Transverse colon (tissue), 4 donors: ENCODE results near the gene DCAF17. TPM values are rescaled to one million over a fixed set of nuclear protein-coding genes. Genes with fewer than 3 reads are reported as not detected.

Experiments
- DNase-seq: peaks from one replicate; pipeline ENCODE4 v3.0.0-alpha.2; 2019
- H3K27ac ChIP-seq, 4 donors: fragments of 200-600 bp; sonication (generic); 2 replicates each; pipeline ENCODE4 v1.5.1; 2016 to 2018; ENCODE audit warnings: inconsistent platforms in 4 of 4
- H3K27me3 ChIP-seq: fragments of 200-600 bp; sonication (generic); 2 replicates; pipeline ENCODE4 v1.5.1; 2017; ENCODE audit warnings: inconsistent platforms
- H3K36me3 ChIP-seq, 4 donors: fragments of 200-600 bp; sonication (generic); 2 replicates each; pipeline ENCODE4 v1.5.1; 2017 to 2019; ENCODE audit warnings: inconsistent platforms in 4 of 4
- H3K4me1 ChIP-seq, 4 donors: fragments of 200-600 bp; sonication (generic); 2 replicates each; pipeline ENCODE4 v1.5.1; 2017 to 2020; ENCODE audit warnings: inconsistent platforms in 4 of 4
- H3K4me3 ChIP-seq, 4 donors: fragments of 200-600 bp; sonication (generic); 1 replicate in 1 of 4; 2 replicates in 3 of 4; pipeline versions ENCODE4 v1.5.1 to v1.6.1; 2017 to 2019; ENCODE audit warnings: inconsistent platforms in 4 of 4
- H3K9me3 ChIP-seq, 2 donors: fragments of 200-600 bp; sonication (generic); 2 replicates each; pipeline ENCODE4 v1.5.1; 2017 to 2019; ENCODE audit warnings: inconsistent platforms in 2 of 2
- CTCF ChIP-seq, 5 experiments: fragments of 200-600 bp in 3 of 5; fragments of 450-650 bp in 2 of 5; sonication (generic) in 3 of 5; IDR thresholded peaks; 1 replicate in 2 of 5; 2 replicates in 3 of 5; pipeline ENCODE4 v1.5.1; 2016 to 2017; ENCODE audit warnings: antibody characterized with exemption in 5 of 5, inconsistent platforms in 3 of 5, mild to moderate bottlenecking in 2 of 5, moderate library complexity in 1 of 5
- EP300 ChIP-seq: sonication (generic); formaldehyde crosslinking; IDR thresholded peaks from one replicate; pipeline ENCODE4 v1.6.1; 2017; ENCODE audit warnings: antibody characterized with exemption, low read depth
- POLR2A ChIP-seq: fragments of 450-650 bp; IDR thresholded peaks from one replicate; pipeline ENCODE4 v1.6.1; 2016; ENCODE audit warnings: antibody characterized with exemption, mild to moderate bottlenecking, moderate library complexity
- POLR2AphosphoS5 ChIP-seq, 3 donors: sonication (generic); formaldehyde crosslinking; IDR thresholded peaks; one replicate each; pipeline ENCODE4 v1.6.1; 2016; ENCODE audit warnings: antibody characterized with exemption in 3 of 3
- WGBS, 2 donors: methylation state at CpG; one replicate each; pipeline ENCODE4 v1.1.5; 2018; ENCODE audit warnings: low coverage in 1 of 2; 5-methylcytosine and 5-hydroxymethylcytosine counted together
- in situ Hi-C, 4 donors: fragments of 200-750 bp; cut with MboI; loops; one replicate each; pipeline versions ENCODE4 v1.15.0 to v1.15.1; 2017; ENCODE audit warnings: low sequenced_read_pairs in 3 of 4, low pct_ligation_motif_present in 1 of 4, low pct_unique_long_range_greater_than_20kb in 1 of 4
- intact Hi-C: fragments of 100-400 bp; cut with DNase I; formaldehyde crosslinking; loops from one replicate; pipeline ENCODE4 v1.15.1; 2023; ENCODE audit warnings: low total_unique reads
- total RNA-seq, 4 donors: library from RNA; depleted of rRNA; stranded (reverse); fragments of >200 nt; gene quantifications; one replicate each; pipeline ENCODE4 v1.1.0, GENCODE V29; 2016

DCAF17 gene
- total RNA-seq, 4 donors from 2014 or later, result 6.2 to 24.7 (median 19.2) TPM

GRCh38 chr2:171394164-171394740, 39.8 kb upstream of the DCAF17 start:
- Histone ChIP-seq H3K9me3 (no peaks in the 10 kb centered on the region), H3K36me3 (no peaks in the 10 kb centered on the region), H3K27ac (no peak overlapping the region), H3K4me1 (peaks cover 0 to 6% (median 0%) of the 10 kb centered on the region in 4 donors), H3K4me3 (no peak overlapping the region), H3K27me3 (no peaks in the 10 kb centered on the region)
- DNase-seq, result no peak
- in situ Hi-C loops (no loop called here), intact Hi-C loops (no loop called here)
- TF ChIP-seq POLR2A (no peak), EP300 (no peak), CTCF (IDR thresholded peaks at IDR 0.05) (no peak), POLR2AphosphoS5 (IDR thresholded peaks at IDR 0.05) (no peak)
- 42 to 48% methylated on average over 1 of the region's 1 CpG for WGBS, 2 donors

- H3K4me1 ChIP-seq, result no peaks in the 10 kb centered on the region
- intact Hi-C loops (no loop called here), in situ Hi-C loops (no loop called here)
- H3K36me3 ChIP-seq, result no peaks in the 10 kb centered on the region
- DNase-seq, result no peak
- no peaks in the 10 kb centered on the region for H3K27me3 ChIP-seq
- H3K9me3 ChIP-seq, result no peaks in the 10 kb centered on the region
- no peak for TF ChIP-seq POLR2AphosphoS5 (IDR thresholded peaks at IDR 0.05)
- no peak for TF ChIP-seq EP300
- TF ChIP-seq POLR2A, result no peak
- TF ChIP-seq CTCF (IDR thresholded peaks at IDR 0.05), result no peak
- no peak overlapping the region for H3K27ac ChIP-seq
- H3K4me3 ChIP-seq, result no peak overlapping the region
Measured at GRCh38 chr2:171399292-171399691, 34.7 kb upstream of the DCAF17 start.

- no peak overlapping the region for H3K27ac ChIP-seq
- H3K27me3 ChIP-seq, result no peaks in the 10 kb centered on the region
- no peak for DNase-seq
- H3K36me3 ChIP-seq, result no peaks in the 10 kb centered on the region
- intact Hi-C loops (no loop called here), in situ Hi-C loops (loop anchor here in 3 of 4 donors (25.0 kb wide), 2 partner anchors 238 to 438 kb away; partner anchors contain the start of gene TLK1 (in 3 of the 3))
- no peaks in the 10 kb centered on the region for H3K4me1 ChIP-seq
- WGBS, 2 donors, result 91 to 92% methylated on average over 3 of the region's 3 CpGs
- no peaks in the 10 kb centered on the region for H3K9me3 ChIP-seq
- TF ChIP-seq EP300, result no peak
- no peak for TF ChIP-seq POLR2A
- no peak for TF ChIP-seq CTCF (IDR thresholded peaks at IDR 0.05)
- TF ChIP-seq POLR2AphosphoS5 (IDR thresholded peaks at IDR 0.05), result no peak
- no peak overlapping the region for H3K4me3 ChIP-seq
Measured at GRCh38 chr2:171400395-171400794, 33.6 kb upstream of the DCAF17 start.

- no peak for DNase-seq
- Histone ChIP-seq H3K27me3 (no peaks in the 10 kb centered on the region), H3K4me3 (no peak overlapping the region), H3K9me3 (no peaks in the 10 kb centered on the region), H3K27ac (no peak overlapping the region), H3K4me1 (no peaks in the 10 kb centered on the region), H3K36me3 (no peaks in the 10 kb centered on the region)
- TF ChIP-seq POLR2AphosphoS5 (IDR thresholded peaks at IDR 0.05), result no peak
- TF ChIP-seq EP300, result no peak
- TF ChIP-seq POLR2A, result no peak
- in situ Hi-C loops (loop anchor here in 3 of 4 donors (25.0 kb wide), 2 partner anchors 240 to 440 kb away; partner anchors contain the start of gene TLK1 (in 3 of the 3)), intact Hi-C loops (no loop called here)
- 100% methylated on average over 1 of the region's 1 CpG for WGBS, 2 donors
Measured at GRCh38 chr2:171401947-171402346, 32.1 kb upstream of the DCAF17 start.
